NCI-H2227 (cell line): ENCODE measurements around the gene ERBB4.
A peak's percentile ranks its signal among the peaks of the same experiment; 100 is the strongest.
"Not testable (repeated sequence)": the region's sequence is repeated elsewhere in the genome, so short reads cannot be mapped to it uniquely, and the experiment has no call there.

ENCODE experiments used
- DNase-seq: peaks from one replicate; lab custom pipeline; 2025; ENCODE audit not compliant: unreplicated experiment; lab: John Stamatoyannopoulos, UW

The ERBB4 gene

DNA sequence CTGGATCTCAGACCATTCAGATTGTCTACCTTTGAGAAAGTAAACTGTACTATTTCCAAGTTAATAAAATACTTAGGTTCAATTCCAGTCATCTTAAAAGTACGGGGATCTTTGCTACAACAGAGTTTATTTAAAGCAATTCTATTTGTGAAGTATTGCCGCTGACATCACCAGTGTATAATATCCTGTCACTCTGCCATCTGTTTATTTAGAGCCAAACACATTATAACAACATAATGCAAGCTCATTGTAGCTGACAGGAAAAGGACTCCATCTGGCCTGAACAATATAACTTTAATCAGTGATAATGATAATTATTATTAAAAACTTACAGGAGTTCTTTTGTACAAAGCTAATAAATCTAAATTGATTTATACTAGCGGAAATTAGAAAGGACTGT lies 786.8 kb downstream of the ERBB4 start:
- no peak for DNase-seq

DNA sequence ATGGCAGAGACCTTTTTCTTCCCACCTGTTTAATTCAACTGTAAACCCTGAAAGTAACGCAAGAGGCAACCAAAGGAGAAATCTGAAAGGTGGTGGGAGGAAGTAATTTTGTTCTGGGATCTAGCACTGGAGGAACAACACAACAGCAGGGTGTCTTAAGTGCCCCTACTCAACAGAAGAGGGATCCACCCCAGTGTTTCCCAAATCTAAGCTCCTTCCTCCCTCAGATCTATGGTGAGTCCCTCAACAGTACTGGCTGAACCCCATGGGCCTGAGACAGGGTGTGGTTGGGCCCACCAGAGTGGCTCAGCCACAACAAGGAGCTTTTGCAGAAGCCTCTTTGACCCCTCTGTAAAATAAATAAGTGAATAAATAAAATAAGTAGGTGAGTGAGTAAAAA lies 790.3 kb downstream of the ERBB4 start:
- DNase-seq: no peak

DNA sequence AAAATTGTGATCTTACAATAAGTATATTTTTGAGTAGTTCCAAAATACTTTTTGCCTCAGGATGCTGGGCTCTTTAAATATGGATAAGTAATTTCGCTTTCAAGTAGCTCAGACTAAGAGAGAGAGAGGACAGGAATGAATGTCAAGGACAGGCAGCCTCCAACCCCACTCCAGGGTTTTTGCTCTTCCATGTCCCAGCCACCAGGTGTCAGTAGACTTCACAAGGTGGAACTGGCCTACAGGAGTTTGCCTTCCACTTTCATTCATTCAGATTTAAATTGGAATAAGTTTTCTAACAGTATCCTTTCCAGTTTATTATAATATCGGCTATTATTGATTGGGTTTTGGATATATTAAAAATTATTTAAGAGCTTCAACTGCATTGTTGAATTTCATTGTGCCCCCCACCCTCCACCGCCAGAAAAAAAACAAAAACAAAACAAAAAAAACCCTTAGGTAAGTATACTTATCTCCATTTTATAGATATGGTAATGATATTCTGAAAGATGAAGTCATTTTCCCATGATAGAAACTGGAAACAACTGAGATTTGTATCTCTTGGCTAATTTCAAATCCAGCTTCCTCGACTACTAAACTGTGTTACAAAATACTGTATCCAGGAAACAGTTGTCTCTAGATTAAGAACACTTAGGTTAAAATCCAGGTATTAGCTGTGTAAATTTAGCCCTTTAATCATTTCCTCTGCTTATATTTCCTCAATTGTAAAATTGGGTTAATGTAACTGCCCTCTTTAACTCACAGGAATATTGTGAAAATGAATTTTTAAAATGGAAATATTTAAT lies 793.1 kb downstream of the ERBB4 start:
- peak; percentile 87 for DNase-seq

DNA sequence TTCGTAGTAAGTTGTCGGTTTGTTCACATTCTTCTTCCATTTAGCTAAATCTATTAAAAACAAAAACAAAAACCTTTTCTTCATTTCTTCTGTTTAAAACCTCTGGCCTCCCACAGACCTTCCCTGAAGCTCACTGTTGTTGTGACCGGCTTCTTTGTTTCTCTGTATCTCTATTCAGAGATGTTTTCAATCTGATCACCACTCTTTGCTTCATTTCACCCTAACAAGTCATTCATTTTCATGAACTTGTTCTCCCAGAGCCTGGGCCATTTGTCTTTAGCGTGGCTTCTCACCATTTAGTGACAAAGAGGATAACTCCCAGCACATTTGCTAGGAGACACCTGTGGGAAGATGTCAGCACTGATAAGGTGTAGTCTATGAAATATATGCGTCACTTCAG lies 794.2 kb downstream of the ERBB4 start:
- no peak for DNase-seq

DNA sequence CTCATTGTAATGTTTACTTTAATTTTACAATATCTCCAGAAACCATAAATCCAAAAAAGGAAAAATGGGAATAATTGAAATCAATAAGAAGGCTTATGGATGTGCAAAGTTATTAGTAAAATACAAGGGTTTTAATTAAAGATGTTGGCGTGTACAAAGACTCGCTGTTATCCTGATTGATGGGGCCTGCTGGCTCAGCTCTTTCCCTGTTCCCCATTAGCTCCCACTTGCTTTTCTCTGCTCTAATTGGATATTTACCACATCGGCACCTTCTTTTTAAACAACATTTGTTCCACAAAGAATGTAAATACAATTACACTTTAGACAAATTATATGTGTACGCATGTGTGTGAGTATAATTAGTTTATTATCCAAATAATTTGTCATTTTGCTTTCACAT lies 796.6 kb downstream of the ERBB4 start:
- no peak for DNase-seq

GRCh38 chr2:211737282-211737681 lies 801.3 kb downstream of the ERBB4 start:
- no peak for DNase-seq

GRCh38 chr2:211730215-211730614 lies 808.4 kb downstream of the ERBB4 start:
- DNase-seq: no peak

DNA sequence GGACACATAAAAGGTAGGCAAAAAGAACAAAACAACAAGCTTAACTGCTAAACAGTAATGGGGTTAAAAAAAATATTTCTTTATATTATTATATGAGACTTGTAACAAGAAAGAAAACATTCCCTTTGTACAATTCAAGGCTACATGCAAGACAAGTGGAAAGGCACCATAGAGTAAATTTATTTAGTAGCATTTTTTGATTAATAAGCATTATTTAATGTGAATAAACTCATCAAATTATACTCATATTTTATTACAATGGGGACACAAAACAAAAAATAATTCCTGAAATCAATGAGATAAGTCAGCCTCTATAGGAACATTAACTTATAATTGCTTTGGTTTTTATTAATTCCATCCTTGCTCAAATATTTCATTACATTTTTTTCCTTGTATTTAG lies 809.2 kb downstream of the ERBB4 start:
- no peak for DNase-seq

- no peak for DNase-seq
Observed at GRCh38 chr2:211724933-211725332, 813.7 kb downstream of the ERBB4 start.

DNA sequence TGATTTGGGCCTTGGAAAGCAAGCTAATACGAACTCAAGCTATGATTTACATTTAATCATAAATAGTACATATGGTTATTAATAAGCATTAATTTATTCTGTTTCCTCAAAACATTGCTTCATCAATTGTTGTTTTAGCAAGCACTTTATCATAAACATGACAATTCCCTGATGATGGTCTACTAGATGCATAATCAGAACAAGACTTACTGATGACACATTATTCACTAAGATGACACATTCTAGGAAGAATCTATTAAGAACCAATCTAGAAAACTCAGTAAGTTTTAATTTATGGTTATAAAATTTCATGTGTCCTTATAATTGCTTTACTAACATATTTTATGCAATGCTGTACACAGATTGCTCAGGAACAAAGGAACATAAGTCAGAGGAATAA lies 815.2 kb downstream of the ERBB4 start:
- no peak for DNase-seq

DNA sequence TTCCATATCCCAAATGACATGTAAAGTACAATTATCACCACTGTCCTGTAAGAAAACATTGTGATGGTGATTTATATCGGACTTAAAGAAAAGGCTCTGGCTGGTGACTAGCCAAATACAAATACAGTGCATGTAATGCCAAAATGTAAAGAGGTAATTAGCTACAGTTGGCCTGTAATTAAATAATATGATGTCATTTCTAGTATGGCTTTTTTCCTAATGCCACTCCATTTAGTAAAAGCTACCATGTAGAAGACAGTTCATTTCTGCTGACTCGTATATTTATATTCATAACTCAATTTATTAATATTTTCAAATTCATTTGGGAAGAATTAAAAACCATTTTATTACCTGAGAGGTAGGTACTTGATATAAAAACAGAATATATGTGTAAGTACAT lies 815.7 kb downstream of the ERBB4 start:
- no peak for DNase-seq

- DNase-seq: not testable (repeated sequence)
Observed at GRCh38 chr2:211721874-211722273, 816.7 kb downstream of the ERBB4 start.

GRCh38 chr2:211709389-211709788 lies 829.2 kb downstream of the ERBB4 start:
- no peak for DNase-seq

DNA sequence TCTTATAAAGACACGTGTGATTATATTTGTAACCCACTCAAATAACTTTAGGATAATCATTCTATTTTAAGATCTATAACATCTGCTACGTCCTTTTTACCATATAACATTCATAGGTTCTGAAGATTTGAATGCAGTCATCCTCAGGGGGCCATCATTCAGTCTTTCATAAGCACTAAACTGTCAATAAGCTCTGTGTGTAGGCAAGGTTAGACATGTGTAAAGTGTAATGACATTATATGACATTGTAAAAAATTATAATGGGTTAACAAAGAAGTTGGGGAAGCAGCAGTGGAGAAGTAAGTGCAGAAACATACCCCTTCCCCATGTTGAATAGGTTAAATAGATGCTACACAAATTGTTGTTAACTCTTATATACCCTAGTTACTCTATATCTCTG lies 845.9 kb downstream of the ERBB4 start:
- no peak for DNase-seq

DNA sequence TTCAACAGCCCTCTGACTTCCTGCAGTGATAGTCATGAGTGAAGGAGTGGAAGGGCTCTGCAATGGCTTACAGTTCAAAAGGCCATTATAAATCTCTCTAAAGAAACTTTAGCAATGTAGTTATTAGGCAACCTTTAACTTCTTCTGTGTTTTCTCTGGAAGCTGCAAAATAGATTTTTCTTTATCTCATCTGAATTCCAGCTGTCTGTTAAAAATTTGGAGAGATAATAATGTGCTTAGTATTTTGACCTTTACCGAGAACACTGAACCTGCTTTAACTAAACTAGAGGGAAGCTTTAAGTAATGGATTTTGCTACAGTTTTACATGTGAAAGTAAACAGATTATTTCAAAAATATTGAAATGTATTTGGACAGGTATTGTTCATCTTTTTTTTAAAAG lies 847.9 kb downstream of the ERBB4 start:
- DNase-seq: peak; percentile 57

GRCh38 chr2:211688196-211688595 lies 850.4 kb downstream of the ERBB4 start:
- DNase-seq: no peak

DNA sequence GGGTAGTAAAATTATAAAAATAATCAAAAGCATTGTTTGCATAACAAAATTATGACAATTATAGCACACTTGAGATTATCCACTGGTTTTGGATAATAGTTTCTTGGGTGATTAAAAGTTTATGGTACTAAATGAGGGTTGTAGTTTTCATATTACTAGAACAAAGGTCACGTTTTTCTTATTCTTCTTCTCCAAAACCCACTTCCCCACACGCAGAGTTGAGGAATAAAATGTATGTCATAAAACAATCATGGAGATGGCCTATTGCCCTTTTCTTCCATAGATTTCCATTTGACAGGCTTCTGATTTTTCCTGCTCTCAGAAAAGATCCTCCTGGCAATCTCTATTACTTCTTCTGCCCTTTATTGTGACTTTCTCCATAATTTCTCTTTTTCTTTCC lies 863.9 kb downstream of the ERBB4 start:
- DNase-seq: no peak

GRCh38 chr2:211673133-211673905 lies 865.3 kb downstream of the ERBB4 start:
- no peak for DNase-seq

- no peak for DNase-seq
Observed at GRCh38 chr2:211671977-211672376, 866.6 kb downstream of the ERBB4 start.

- DNase-seq: no peak
Observed at GRCh38 chr2:211665299-211665698, 873.3 kb downstream of the ERBB4 start.

DNA sequence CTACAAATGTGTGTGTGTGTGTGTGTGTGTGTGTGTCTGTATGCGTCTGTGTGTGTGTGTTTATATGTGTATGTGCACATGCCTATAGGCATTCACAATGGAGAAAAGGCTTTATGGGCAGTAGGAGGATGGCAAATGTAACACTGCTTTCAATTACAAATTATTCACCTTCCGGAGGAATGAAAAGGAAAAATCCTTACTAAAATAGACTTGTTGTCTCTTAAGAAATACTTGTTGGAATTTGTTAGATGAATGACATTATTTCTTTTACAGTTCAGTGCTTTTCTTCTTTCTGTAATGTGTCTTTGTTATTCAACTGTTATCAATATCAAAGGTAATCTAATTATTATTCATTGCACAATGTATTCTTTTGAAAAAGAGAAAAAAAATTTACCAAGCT lies 874.3 kb downstream of the ERBB4 start:
- DNase-seq: no peak

- no peak for DNase-seq
Observed at GRCh38 chr2:211654211-211654780, 884.3 kb downstream of the ERBB4 start.
